Transverse colon (tissue), 4 donors: ENCODE results near the gene SREBF1. TPM values are rescaled to one million over a fixed set of nuclear protein-coding genes. Genes with fewer than 3 reads are reported as not detected.

Experiments
- DNase-seq: peaks from one replicate; pipeline ENCODE4 v3.0.0-alpha.2; 2019
- H3K27ac ChIP-seq, 4 donors: fragments of 200-600 bp; sonication (generic); 2 replicates each; pipeline ENCODE4 v1.5.1; 2016 to 2018; ENCODE audit warnings: inconsistent platforms in 4 of 4
- H3K27me3 ChIP-seq: fragments of 200-600 bp; sonication (generic); 2 replicates; pipeline ENCODE4 v1.5.1; 2017; ENCODE audit warnings: inconsistent platforms
- H3K36me3 ChIP-seq, 4 donors: fragments of 200-600 bp; sonication (generic); 2 replicates each; pipeline ENCODE4 v1.5.1; 2017 to 2019; ENCODE audit warnings: inconsistent platforms in 4 of 4
- H3K4me1 ChIP-seq, 4 donors: fragments of 200-600 bp; sonication (generic); 2 replicates each; pipeline ENCODE4 v1.5.1; 2017 to 2020; ENCODE audit warnings: inconsistent platforms in 4 of 4
- H3K4me3 ChIP-seq, 4 donors: fragments of 200-600 bp; sonication (generic); 1 replicate in 1 of 4; 2 replicates in 3 of 4; pipeline versions ENCODE4 v1.5.1 to v1.6.1; 2017 to 2019; ENCODE audit warnings: inconsistent platforms in 4 of 4
- H3K9me3 ChIP-seq, 2 donors: fragments of 200-600 bp; sonication (generic); 2 replicates each; pipeline ENCODE4 v1.5.1; 2017 to 2019; ENCODE audit warnings: inconsistent platforms in 2 of 2
- CTCF ChIP-seq, 5 experiments: fragments of 200-600 bp in 3 of 5; fragments of 450-650 bp in 2 of 5; sonication (generic) in 3 of 5; IDR thresholded peaks; 1 replicate in 2 of 5; 2 replicates in 3 of 5; pipeline ENCODE4 v1.5.1; 2016 to 2017; ENCODE audit warnings: antibody characterized with exemption in 5 of 5, inconsistent platforms in 3 of 5, mild to moderate bottlenecking in 2 of 5, moderate library complexity in 1 of 5
- EP300 ChIP-seq: sonication (generic); formaldehyde crosslinking; IDR thresholded peaks from one replicate; pipeline ENCODE4 v1.6.1; 2017; ENCODE audit warnings: antibody characterized with exemption, low read depth
- POLR2A ChIP-seq: fragments of 450-650 bp; IDR thresholded peaks from one replicate; pipeline ENCODE4 v1.6.1; 2016; ENCODE audit warnings: antibody characterized with exemption, mild to moderate bottlenecking, moderate library complexity
- POLR2AphosphoS5 ChIP-seq, 3 donors: sonication (generic); formaldehyde crosslinking; IDR thresholded peaks; one replicate each; pipeline ENCODE4 v1.6.1; 2016; ENCODE audit warnings: antibody characterized with exemption in 3 of 3
- WGBS, 2 donors: methylation state at CpG; one replicate each; pipeline ENCODE4 v1.1.5; 2018; ENCODE audit warnings: low coverage in 1 of 2; 5-methylcytosine and 5-hydroxymethylcytosine counted together
- in situ Hi-C, 4 donors: fragments of 200-750 bp; cut with MboI; loops; one replicate each; pipeline versions ENCODE4 v1.15.0 to v1.15.1; 2017; ENCODE audit warnings: low sequenced_read_pairs in 3 of 4, low pct_ligation_motif_present in 1 of 4, low pct_unique_long_range_greater_than_20kb in 1 of 4
- intact Hi-C: fragments of 100-400 bp; cut with DNase I; formaldehyde crosslinking; loops from one replicate; pipeline ENCODE4 v1.15.1; 2023; ENCODE audit warnings: low total_unique reads
- total RNA-seq, 4 donors: library from RNA; depleted of rRNA; stranded (reverse); fragments of >200 nt; gene quantifications; one replicate each; pipeline ENCODE4 v1.1.0, GENCODE V29; 2016

The SREBF1 gene
- total RNA-seq, 4 donors from 2014 or later: 45.7 to 206 (median 148) TPM

DNA sequence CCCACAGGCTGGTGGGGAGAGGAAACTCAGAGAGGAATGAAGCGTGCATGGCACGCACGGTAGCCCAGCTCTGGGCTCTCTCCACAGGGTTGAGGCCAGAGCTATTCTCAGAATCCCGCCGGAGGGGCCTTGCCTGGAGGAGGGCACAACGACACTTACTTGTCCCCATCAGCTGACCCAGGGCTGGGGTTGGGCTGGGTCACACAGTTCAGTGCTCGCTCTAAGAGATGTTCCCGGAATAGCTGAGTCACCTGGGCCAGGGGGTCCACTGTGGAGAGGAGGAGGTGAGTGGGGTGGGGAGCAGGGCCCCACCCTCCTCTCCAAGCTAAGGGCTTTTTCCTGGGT is 21.8 kb downstream of the SREBF1 start:
- Histone ChIP-seq H3K4me1 (peaks cover 12 to 43% (median 31%) of the 10 kb centered on the region in 4 donors), H3K4me3 (no peak overlapping the region), H3K27ac (peak overlapping the region in 1 of 4 donors; percentile 9), H3K9me3 (no peaks in the 10 kb centered on the region), H3K27me3 (no peaks in the 10 kb centered on the region), H3K36me3 (peaks cover 0 to 36% (median 7%) of the 10 kb centered on the region in 4 donors)
- no peak for TF ChIP-seq CTCF (IDR thresholded peaks at IDR 0.05)
- no peak for TF ChIP-seq POLR2A
- no peak for TF ChIP-seq EP300
- no peak for TF ChIP-seq POLR2AphosphoS5 (IDR thresholded peaks at IDR 0.05)
- in situ Hi-C loops: loop anchor here in 1 of 4 donors (5.0 kb wide), 1 partner anchor 42 kb away; no protein-coding TSS in a partner anchor
- intact Hi-C loops: loop anchor here (10.0 kb wide), 1 partner anchor 110 kb away; no protein-coding TSS in a partner anchor
- WGBS, 2 donors: 82% methylated on average over 8 of the region's 8 CpGs; no CpG with 5 or more reads in 1 of the 2 donors
- DNase-seq: no peak

- no peak for TF ChIP-seq POLR2AphosphoS5 (IDR thresholded peaks at IDR 0.05)
- no peak for TF ChIP-seq POLR2A
- no peak for TF ChIP-seq EP300
- TF ChIP-seq CTCF (IDR thresholded peaks at IDR 0.05): no peak
- Histone ChIP-seq H3K27me3 (no peaks in the 10 kb centered on the region), H3K9me3 (no peaks in the 10 kb centered on the region), H3K4me1 (peaks cover 8 to 41% (median 30%) of the 10 kb centered on the region in 4 donors), H3K4me3 (no peak overlapping the region), H3K27ac (no peak overlapping the region), H3K36me3 (peaks cover 0 to 36% (median 7%) of the 10 kb centered on the region in 4 donors)
- in situ Hi-C loops: loop anchor here in 1 of 4 donors (5.0 kb wide), 1 partner anchor 43 kb away; no protein-coding TSS in a partner anchor
- intact Hi-C loops: loop anchor here (10.0 kb wide), 1 partner anchor 110 kb away; no protein-coding TSS in a partner anchor
- DNase-seq: no peak
- 84% methylated on average over 19 of the region's 20 CpGs; no CpG with 5 or more reads in 1 of the 2 donors for WGBS, 2 donors
Observed at GRCh38 chr17:17814162-17815061, 22.4 kb downstream of the SREBF1 start.

DNA sequence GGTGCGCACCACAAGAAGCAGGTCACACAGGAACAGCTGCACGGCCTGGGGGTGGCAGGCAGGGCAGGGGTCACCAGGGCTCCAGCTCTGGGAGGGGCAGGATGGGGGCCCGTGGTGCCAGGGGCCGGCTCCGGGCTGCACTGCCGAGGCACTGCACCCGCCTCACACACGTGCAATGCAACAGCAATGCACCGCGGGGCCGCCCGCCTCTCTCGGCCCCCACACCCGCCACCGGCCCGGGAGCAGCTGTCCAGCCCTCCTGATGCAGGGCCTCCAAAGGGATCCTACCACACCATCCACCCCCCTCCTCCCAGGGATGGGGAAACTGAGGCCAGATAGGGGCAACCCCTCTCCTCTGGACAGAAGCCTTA is 23.1 kb downstream of the SREBF1 start:
- in situ Hi-C loops (no loop called here), intact Hi-C loops (loop anchor here (2.0 to 10.0 kb wide), 2 partner anchors 47 to 111 kb away; no protein-coding TSS in a partner anchor)
- TF ChIP-seq POLR2A: no peak
- no peak for TF ChIP-seq POLR2AphosphoS5 (IDR thresholded peaks at IDR 0.05)
- TF ChIP-seq CTCF (IDR thresholded peaks at IDR 0.05): no peak
- no peak for TF ChIP-seq EP300
- no peak overlapping the region for H3K27ac ChIP-seq
- H3K36me3 ChIP-seq: peaks cover 0 to 36% (median 7%) of the 10 kb centered on the region in 4 donors
- peaks cover 5 to 41% (median 25%) of the 10 kb centered on the region in 4 donors for H3K4me1 ChIP-seq
- WGBS, 2 donors: no CpG with 5 or more reads among the region's 16 CpGs
- H3K4me3 ChIP-seq: no peak overlapping the region
- no peaks in the 10 kb centered on the region for H3K9me3 ChIP-seq
- H3K27me3 ChIP-seq: no peaks in the 10 kb centered on the region
- DNase-seq: no peak

DNA sequence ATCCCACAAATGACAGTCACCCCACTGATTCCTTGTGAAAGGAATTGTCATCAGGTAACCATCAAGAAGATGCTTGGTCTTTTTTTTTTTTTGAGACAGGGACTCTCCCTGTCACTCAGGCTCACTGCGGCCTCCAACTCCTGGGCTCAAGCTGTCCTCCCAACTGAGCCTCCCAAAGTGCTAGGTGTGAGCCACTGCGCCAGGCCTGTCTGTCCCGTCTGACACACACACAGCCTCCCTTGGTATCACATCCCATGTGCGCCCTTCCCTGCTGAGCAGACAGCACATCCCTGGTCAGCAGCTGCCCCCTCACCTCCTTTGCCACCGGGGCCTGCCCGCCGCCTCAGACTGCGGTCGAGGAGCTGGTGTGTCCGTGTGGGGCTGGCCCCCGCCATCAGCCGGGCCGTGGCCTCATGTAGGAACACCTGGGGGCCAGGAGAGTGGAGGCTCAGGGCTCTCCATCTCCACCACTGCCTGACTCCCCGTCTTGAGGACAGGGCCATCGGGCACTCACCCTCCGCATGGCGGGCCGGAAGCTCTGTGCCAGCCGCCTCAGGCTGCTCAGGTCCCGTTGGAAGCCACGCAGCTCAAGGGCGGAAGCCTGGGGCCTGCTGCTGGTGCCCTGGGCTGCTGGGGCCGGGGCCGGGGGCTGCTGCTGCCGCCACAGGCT is 23.6 kb downstream of the SREBF1 start:
- no peak for TF ChIP-seq POLR2AphosphoS5 (IDR thresholded peaks at IDR 0.05)
- TF ChIP-seq EP300: no peak
- TF ChIP-seq POLR2A: no peak
- no peak for TF ChIP-seq CTCF (IDR thresholded peaks at IDR 0.05)
- H3K9me3 ChIP-seq: no peaks in the 10 kb centered on the region
- H3K4me1 ChIP-seq: peaks cover 3 to 35% (median 20%) of the 10 kb centered on the region in 4 donors
- H3K27ac ChIP-seq: peak overlapping the region in 2 of 4 donors; percentile 37 to 48
- in situ Hi-C loops (no loop called here), intact Hi-C loops (loop anchor here (2.0 to 10.0 kb wide), 2 partner anchors 48 to 112 kb away; no protein-coding TSS in a partner anchor)
- no peaks in the 10 kb centered on the region for H3K27me3 ChIP-seq
- peaks cover 0 to 36% (median 7%) of the 10 kb centered on the region in 4 donors for H3K36me3 ChIP-seq
- no peak for DNase-seq
- H3K4me3 ChIP-seq: no peak overlapping the region
- 92% methylated on average over 17 of the region's 25 CpGs; no CpG with 5 or more reads in 1 of the 2 donors for WGBS, 2 donors
